ENCODE results near the gene BMP8B.

- no peak for TF ChIP-seq CTCF (IDR thresholded peaks at IDR 0.05; ENCODE audit: poor library complexity)
- TF ChIP-seq EZH2 (IDR thresholded peaks at IDR 0.05; ENCODE audit: borderline replicate concordance), result no peak
- TF ChIP-seq EZH2phosphoT487 (IDR thresholded peaks at IDR 0.05; ENCODE audit: low read depth, severe bottlenecking, unreplicated experiment), result no peak
Observed at GRCh38 chr1:39722495-39722894, 66.2 kb downstream of the BMP8B start.

All from hepatocyte (in vitro differentiated cells).